ENCODE results near the gene TSSK2.

Gene TSSK2

GRCh38 chr22:19131685-19132015, 542 bp downstream of the TSSK2 start:
- no peaks in the 10 kb centered on the region for H3K27me3 ChIP-seq (ENCODE audit: low read length)
- TF ChIP-seq CTCF (IDR thresholded peaks at IDR 0.05; ENCODE audit: insufficient read depth, low read length, poor library complexity, severe bottlenecking): no peak
- TF ChIP-seq EZH2phosphoT487 (conservative IDR thresholded peaks at IDR 0.05; ENCODE audit: low read length): no peak
- no peak overlapping the region for H3K4me3 ChIP-seq (ENCODE audit: insufficient read depth, low read length, poor library complexity, severe bottlenecking)
- H3K9me3 ChIP-seq (ENCODE audit: insufficient read depth, low read length): no peaks in the 10 kb centered on the region
- H3K79me2 ChIP-seq (ENCODE audit: insufficient read depth, low read length): no peaks in the 10 kb centered on the region
- no peaks in the 10 kb centered on the region for H3K9me2 ChIP-seq (replicated peaks; ENCODE audit: insufficient read depth, low read length)
- no peaks in the 10 kb centered on the region for H3F3A ChIP-seq (ENCODE audit: insufficient read depth)
- no peak overlapping the region for H2AFZ ChIP-seq (ENCODE audit: low read depth, low read length, severe bottlenecking)
- no peak overlapping the region for H3K9ac ChIP-seq (ENCODE audit: low read length)
- H3K4me2 ChIP-seq (ENCODE audit: low read depth, low read length, poor library complexity, severe bottlenecking): no peak overlapping the region
- H3K36me3 ChIP-seq (ENCODE audit: low read length): no peaks in the 10 kb centered on the region
- no peaks in the 10 kb centered on the region for H4K20me1 ChIP-seq (ENCODE audit: low read depth, low read length)
- no peak overlapping the region for H3K27ac ChIP-seq (ENCODE audit: low read depth, low read length)

GRCh38 chr22:19132153-19132552, 1.0 kb downstream of the TSSK2 start:
- Histone ChIP-seq H3K9ac (ENCODE audit: low read length) (no peak overlapping the region), H3K27me3 (ENCODE audit: low read length) (no peaks in the 10 kb centered on the region), H3K27ac (ENCODE audit: low read depth, low read length) (no peak overlapping the region), H3K4me3 (ENCODE audit: insufficient read depth, low read length, poor library complexity, severe bottlenecking) (no peak overlapping the region), H2AFZ (ENCODE audit: low read depth, low read length, severe bottlenecking) (no peak overlapping the region), H4K20me1 (ENCODE audit: low read depth, low read length) (no peaks in the 10 kb centered on the region), H3K9me3 (ENCODE audit: insufficient read depth, low read length) (no peaks in the 10 kb centered on the region), H3K9me2 (replicated peaks; ENCODE audit: insufficient read depth, low read length) (no peaks in the 10 kb centered on the region), H3K79me2 (ENCODE audit: insufficient read depth, low read length) (no peaks in the 10 kb centered on the region), H3K36me3 (ENCODE audit: low read length) (no peaks in the 10 kb centered on the region), H3F3A (ENCODE audit: insufficient read depth) (no peaks in the 10 kb centered on the region), H3K4me2 (ENCODE audit: low read depth, low read length, poor library complexity, severe bottlenecking) (no peak overlapping the region)
- no peak for TF ChIP-seq EZH2phosphoT487 (conservative IDR thresholded peaks at IDR 0.05; ENCODE audit: low read length)
- no peak for TF ChIP-seq CTCF (IDR thresholded peaks at IDR 0.05; ENCODE audit: insufficient read depth, low read length, poor library complexity, severe bottlenecking)

- TF ChIP-seq EZH2phosphoT487 (conservative IDR thresholded peaks at IDR 0.05; ENCODE audit: low read length) (no peak), CTCF (IDR thresholded peaks at IDR 0.05; ENCODE audit: insufficient read depth, low read length, poor library complexity, severe bottlenecking) (no peak)
- Histone ChIP-seq H4K20me1 (ENCODE audit: low read depth, low read length) (no peaks in the 10 kb centered on the region), H3K27ac (ENCODE audit: low read depth, low read length) (no peak overlapping the region)
Observed at GRCh38 chr22:19132693-19133400, 1.7 kb downstream of the TSSK2 start.

More at GRCh38 chr22:19132693-19133400, 1.7 kb downstream of the TSSK2 start:
- no peaks in the 10 kb centered on the region for H3K36me3 ChIP-seq (ENCODE audit: low read length)
- H3K4me2 ChIP-seq (ENCODE audit: low read depth, low read length, poor library complexity, severe bottlenecking): no peak overlapping the region
- no peak overlapping the region for H2AFZ ChIP-seq (ENCODE audit: low read depth, low read length, severe bottlenecking)
- no peaks in the 10 kb centered on the region for H3F3A ChIP-seq (ENCODE audit: insufficient read depth)
- H3K4me3 ChIP-seq (ENCODE audit: insufficient read depth, low read length, poor library complexity, severe bottlenecking): no peak overlapping the region
- H3K27me3 ChIP-seq (ENCODE audit: low read length): no peaks in the 10 kb centered on the region
- no peaks in the 10 kb centered on the region for H3K9me3 ChIP-seq (ENCODE audit: insufficient read depth, low read length)
- H3K9ac ChIP-seq (ENCODE audit: low read length): no peak overlapping the region
- H3K9me2 ChIP-seq (replicated peaks; ENCODE audit: insufficient read depth, low read length): no peaks in the 10 kb centered on the region
- no peaks in the 10 kb centered on the region for H3K79me2 ChIP-seq (ENCODE audit: insufficient read depth, low read length)

Data from SU-DHL-6 (cell line).